GM21786 (cell line): ENCODE measurements around the gene C20orf204.
A peak's percentile ranks its signal among the peaks of the same experiment; 100 is the strongest.

Experiments
- ATAC-seq: cut with Tn5 transposase; IDR thresholded peaks from one replicate; pipeline ENCODE4 v1.9.1; 2021; ENCODE audit not compliant: unreplicated experiment

Gene C20orf204

DNA sequence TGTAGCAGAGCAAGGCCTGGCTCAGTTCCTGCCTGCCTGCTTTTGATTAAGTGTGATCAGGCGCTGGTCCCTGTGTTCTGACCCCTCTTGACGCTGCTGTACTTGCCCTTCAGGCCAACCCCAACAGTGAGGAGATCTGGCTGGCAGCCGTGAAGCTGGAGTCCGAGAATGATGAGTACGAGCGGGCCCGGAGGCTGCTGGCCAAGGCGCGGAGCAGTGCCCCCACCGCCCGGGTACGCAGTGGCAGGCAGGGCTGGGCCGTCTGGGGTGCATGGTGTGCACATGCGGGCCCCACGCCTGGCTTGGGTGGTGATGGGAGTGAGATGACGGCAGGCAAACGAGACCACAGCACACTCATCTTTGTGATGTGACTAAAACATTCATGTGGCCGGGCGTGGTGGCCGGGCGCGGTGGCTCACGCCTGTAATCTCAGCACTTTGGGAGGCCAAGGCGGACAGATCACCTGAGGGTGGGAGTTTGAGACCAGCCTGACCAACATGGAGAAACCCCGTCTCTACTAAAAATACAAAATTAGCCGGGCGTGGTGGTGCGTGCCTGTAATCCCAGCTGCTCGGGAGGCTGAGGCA is 10.1 kb upstream of the C20orf204 start:
- ATAC-seq, result no peak

DNA sequence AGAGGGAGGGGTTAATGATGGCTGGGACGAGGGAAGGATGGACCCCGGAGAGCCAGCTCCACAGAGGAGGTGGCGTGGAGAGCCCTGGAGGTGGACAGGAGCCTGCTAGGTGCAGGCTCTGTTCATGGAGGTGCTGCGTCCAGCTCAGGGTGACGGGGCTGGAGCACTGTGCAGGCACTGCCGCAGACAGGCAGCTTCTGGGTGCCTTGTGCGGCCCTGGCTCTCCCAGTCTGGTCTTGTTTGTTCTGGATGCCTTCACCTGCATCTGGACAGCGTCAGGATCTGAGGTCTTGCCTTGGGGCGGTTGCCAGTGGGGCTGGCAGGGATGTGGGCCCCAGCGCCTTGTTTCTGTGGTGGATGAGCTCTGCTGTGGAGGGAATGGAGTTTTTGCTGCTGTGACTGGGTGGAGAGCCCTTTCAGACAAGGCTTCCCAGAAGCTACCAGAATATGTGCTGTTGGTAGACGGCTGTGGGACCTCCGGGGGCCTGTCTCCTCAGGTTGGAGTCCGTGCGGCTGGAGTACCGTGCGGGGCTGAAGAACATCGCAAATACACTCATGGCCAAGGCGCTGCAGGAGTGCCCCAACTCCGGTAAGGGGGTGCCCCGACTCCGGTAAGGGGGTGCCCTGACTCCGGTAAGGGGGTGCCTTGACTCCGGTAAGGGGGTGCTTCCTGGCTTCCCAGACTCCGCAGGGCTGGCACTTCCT is 7.8 kb upstream of the C20orf204 start:
- ATAC-seq, result no peak

DNA sequence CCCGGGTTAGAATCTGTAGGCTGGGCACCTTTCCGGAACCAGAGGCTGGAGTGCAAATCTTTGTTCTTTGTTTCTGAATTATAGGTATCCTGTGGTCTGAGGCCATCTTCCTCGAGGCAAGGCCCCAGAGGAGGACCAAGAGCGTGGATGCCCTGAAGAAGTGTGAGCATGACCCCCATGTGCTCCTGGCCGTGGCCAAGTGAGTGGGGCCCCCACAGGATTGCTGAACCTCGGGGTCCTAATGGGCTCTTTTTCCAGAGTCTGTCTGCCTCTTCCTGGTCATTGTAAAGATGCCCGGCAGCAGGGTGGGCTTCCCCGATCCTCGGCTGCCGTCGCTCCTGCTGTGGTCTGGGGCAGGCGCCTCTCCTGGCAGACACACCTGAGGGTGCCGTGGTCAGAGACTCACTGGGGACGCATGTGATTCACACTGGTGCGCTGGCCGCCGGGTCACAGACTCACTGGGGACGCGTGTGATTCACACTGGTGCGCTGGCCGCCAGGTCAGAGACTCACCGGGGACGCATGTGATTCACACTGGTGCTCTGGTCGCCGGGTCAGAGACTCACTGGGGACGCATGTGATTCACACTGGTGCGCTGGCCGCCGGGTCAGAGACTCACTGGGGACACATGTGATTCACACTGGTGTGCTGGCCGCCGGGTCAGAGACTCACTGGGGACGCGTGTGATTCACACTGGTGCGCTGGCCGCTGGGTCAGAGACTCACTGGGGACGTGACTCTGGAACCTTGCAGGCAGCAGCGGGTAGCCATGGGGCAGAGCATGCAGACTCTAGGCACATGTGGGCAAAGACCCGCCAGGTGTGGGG is 6.5 kb upstream of the C20orf204 start:
- no peak for ATAC-seq

DNA sequence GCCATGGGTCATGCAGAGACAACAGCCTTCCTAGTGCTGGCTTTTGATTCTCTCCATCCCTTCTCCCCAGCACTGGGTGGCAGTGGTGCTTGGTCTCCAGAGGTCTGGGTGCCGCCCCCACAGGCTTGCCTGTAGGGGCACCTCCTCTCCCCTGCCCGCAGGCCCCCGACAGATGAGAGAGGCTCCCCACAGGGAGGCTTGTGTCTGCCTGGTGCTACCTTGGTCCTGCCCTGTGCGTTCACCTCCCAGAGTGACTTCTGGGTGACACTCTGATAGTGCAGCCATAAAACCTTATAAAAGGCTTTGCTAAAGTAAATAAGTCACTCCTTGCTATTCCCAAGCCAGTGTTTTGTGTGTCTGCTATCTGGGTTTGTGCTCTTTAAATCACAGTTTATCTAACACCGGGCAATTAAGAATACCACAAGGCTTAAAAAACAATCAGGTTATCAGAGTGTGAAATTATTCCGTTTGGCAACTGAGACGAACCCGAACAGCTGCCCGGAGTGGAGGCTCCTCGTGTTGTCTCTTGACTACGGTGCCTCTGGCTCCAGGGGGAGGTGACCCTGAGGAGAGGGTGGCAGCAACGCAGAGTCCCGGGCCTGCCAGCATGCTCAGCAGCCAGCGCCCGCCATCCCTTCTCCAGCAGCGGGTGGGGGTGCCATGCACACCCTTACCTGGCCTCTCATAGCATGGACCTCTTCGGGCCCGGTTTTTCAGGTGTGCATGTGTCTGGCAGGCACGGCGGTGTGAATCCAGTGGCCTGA is 5.4 kb upstream of the C20orf204 start:
- no peak for ATAC-seq

DNA sequence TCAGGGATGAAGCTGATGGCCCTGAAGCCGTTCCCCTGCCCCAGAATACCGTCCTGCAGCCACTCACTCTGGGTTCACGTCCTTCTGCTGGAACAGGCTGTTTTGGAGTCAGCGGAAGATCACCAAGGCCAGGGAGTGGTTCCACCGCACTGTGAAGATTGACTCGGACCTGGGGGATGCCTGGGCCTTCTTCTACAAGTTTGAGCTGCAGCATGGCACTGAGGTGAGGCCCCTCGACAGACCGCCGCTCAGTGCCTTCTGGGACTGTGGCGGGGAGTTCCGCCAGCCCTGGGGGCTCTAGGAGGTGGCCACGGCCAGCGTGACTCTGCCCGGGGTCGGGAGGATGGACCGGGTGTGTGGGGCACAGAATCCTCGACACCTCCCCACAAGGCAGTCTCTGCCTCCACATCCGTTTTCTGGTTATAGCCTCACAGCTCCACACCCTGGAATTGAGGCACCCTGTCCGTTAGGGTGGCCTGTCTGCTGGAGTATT is 4.1 kb upstream of the C20orf204 start:
- ATAC-seq, result no peak

DNA sequence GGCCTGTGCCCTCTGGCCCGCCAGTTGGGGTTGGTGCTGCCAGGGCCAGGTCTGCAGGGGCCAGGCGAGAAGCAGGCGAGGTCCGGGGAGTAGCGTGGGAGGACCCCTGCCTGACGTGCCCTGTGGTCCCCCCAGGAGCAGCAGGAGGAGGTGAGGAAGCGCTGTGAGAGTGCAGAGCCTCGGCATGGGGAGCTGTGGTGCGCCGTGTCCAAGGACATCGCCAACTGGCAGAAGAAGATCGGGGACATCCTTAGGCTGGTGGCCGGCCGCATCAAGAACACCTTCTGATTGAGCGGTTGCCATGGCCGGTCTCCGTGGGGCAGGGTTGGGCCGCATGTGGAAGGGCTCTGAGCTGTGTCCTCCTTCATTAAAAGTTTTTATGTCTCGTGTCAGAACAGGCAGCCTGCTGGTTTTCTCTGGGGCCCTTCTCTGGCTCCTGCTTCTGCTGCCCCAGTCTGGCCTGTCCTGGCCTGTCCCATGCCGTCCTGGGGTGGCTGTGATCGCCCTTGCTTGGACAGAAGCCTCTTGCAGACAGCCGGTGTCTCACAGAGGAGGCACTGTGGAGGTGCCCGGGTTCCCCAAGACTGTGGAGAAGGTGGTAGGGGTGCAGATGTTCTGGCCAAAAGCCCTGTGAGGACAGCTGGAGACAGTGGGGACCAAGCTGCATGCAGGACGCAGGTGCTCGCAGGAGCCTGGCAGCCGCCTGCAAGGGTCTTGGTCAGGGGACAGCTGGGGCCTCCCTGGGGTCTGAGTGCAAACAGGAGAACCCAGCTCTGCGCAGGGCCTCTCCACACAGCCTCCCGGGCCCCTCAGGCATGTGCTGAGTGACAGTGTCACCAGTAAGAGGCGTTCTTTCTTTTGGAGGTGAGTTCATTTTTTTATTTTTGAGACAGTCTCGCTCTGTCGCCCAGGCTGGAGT is 3.0 kb upstream of the C20orf204 start:
- no peak for ATAC-seq

DNA sequence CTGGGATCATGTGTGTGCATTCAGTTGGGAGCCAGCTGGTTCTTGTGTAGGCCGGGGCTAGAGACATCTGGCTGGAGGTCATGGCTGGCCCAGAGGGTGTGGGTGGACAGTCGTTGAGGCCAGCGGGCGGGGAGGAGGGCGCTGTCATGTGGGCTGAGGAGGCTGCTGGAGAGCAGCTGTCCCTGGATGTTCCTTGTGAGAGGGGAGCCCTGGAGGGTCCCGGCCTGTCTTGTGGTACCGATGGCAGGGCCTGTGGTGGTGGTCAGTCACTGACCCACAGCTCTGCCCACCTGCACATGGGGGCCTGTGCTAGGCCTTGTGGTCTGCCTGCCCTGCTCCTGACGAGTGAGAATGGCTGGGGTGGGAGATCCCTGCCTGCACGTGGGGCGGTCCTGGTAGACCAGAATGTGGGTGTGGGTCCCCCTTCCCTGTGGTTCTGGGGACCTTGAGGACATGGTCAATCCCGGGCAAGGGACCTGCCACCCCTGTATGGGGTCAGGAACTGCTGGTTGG is 1.9 kb upstream of the C20orf204 start:
- no peak for ATAC-seq

DNA sequence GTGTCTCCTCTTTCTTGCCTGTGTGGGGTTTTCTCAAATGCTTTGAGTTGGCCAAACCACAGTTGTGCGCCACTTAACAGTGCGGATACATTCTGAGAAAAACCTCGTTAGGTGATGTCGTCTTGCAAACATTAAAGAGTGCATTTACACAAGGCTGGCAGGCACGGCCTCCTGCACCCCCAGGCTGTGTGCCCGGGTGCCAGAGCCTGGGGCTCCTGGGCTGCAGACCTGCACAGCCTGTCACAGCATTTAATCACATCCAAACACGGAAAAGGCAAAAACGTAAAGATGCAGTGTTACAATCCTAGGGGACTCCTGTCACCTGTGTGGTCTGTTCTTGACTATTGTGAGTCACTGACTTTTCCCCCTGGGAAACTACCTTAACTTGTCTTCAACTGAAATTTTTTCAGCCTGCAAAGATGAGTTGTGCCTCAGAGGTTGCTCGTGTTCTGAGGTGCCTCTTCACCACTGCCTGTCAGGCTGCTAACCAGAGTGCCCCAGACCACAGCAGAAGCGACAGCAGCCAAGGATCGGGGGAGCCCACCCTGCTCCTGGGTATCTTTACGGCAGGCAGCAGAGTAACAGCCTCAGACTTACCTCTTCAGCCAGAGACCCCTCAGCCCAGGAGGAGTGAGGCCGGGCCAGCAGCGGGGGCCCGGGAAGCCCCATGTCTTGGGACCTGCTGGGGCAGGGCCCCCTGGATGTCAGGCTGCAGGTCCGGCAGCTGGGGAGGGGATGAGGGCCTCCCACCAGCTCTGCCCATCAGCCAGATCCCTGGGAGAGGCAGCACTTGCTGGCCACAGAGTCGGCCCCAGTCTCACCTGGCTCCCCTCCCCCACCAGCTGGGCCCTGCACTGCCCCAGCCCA is 683 bp upstream of the C20orf204 start:
- no peak for ATAC-seq

DNA sequence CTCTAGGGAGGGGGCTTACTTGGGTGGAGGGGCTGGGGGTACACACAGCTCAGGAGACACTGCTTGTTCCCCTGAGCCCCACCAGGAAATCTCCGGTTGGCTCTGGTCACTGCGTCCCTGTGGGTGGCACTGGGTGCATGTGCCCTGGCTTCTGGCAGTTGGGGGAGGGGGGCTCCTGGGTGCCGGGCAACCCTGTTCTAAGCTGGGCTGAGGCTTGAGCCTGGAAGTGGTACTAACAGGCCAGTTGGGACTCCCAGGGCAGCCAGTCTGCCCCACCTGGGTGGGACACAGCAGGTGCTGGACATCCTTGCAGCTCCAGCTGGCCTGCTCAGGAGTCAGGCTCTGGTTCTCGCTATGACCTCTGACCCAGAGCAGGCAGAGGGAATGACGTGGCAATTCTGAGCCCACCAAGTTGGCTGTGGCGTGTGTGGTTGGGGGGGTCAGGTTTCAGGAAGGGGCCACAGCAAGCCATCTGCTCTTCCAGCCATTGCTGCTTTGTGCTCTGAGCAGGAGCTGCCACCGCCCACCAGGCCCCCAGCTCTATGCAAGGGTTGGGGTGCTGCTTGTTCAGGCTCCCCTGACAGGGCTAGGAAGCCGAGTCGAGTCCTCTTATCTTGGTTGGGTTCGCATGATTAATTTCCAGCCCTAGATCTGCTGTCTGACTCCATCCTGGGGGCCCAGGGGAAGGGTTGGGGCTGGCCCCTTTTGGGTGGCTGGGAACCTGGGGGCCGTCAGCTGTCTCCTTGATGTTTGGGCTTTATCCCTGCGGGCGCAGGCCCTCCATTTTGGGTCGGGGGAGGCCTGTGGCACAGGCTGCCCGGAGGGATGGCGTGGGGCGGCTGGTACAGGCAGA is 590 bp downstream of the C20orf204 start:
- ATAC-seq, result no peak

DNA sequence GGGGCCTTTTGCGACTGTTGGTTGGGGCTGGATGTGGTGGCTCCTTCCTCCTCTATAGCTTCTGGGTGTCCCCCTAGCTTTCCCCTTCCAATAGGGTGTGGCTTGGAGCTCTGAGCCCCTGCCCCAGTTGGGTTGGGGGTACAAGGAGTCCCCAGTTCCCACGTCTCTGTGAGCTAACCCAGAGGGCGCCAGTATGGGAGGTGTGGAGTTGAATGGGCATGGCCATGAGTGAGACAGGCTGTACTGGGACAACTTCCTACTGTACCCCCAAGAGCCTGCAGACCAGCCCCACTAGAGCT is 1.2 kb downstream of the C20orf204 start:
- ATAC-seq, result no peak

DNA sequence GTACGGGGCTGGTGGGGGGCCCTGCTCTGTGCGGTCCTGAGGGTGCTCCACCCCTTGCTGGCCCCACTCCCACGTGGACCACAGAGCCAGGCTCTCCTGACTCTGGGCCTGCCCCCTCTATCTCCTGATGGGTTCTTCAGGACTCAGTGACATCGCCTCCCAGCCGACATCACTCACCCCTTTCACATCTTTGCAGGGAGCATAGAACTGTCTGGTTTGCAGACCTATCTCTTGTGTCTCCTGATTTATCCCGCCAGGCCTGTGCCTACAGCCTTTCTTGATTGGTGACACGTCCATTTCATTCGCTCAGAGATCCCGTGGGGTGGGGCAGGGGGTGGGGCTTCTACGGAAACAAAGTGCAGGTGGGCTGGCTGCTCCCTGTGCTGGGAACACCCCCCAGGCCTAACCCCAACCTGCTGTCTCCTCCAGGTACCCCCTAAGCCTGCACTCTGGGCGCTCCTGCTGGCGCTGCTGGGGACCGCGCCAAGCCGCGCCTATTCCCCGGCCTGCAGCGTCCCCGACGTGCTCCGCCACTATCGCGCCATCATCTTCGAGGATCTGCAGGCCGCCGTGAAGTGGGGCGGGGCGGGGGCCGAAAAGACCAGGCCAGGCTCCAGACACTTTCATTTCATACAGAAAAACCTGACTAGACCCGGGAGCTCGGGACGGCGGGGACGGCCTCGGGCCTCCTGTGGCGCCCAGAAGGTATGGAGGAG is 1.7 kb downstream of the C20orf204 start:
- no peak for ATAC-seq

DNA sequence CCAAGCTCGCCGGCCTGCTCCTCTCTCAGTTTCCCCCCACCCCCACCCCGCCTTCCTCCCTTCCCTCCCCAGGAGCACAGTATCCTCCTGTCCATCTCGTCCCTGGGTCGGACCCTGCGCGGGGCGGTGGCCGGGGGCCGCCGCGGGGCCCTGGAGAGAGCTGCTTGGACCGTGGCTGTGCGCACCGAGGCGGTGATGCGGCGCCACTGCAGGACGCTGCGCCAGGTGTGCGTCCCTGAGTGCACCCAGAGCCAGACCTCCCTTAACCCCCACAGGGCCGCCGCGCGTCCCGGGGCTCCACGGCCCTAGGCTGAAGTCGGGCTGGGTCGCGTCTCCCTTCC is 2.2 kb downstream of the C20orf204 start:
- ATAC-seq, result peak; percentile 19

DNA sequence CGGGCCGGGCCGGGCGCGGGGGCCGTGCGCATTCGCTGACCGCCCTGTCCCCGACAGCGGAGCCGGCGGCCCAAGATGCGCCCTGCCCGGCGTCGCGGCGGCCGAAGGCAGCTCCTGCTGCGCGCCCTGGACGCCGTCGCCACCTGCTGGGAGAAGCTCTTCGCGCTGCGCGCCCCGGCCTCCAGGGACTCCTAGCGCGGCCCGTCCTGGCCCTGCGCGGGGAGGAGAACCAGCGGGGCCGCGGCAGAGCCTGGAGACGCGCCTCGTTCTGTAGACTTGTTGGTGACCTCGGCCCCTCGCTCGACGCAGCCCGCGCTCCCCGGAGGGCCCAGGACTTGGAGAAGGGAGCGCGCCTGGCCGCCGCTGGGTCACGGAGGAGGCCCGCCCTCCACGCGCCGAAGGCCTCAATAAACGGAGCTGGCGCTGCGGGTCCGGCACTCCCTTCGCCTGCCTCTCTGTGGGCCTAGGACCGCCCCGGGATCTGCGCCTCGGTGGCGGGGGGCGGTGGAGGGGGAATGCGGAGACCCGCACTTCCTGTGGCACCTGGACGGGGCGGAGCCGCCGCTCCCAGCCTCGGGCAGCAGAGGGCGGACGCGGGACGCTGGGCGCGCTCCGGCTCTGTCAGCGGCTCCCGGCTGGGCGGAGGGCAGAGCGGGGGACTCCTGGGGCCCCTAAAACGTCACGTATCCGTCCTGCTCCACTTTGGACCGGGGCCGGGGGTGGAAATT is 2.7 kb downstream of the C20orf204 start:
- ATAC-seq, result peak; percentile 50

DNA sequence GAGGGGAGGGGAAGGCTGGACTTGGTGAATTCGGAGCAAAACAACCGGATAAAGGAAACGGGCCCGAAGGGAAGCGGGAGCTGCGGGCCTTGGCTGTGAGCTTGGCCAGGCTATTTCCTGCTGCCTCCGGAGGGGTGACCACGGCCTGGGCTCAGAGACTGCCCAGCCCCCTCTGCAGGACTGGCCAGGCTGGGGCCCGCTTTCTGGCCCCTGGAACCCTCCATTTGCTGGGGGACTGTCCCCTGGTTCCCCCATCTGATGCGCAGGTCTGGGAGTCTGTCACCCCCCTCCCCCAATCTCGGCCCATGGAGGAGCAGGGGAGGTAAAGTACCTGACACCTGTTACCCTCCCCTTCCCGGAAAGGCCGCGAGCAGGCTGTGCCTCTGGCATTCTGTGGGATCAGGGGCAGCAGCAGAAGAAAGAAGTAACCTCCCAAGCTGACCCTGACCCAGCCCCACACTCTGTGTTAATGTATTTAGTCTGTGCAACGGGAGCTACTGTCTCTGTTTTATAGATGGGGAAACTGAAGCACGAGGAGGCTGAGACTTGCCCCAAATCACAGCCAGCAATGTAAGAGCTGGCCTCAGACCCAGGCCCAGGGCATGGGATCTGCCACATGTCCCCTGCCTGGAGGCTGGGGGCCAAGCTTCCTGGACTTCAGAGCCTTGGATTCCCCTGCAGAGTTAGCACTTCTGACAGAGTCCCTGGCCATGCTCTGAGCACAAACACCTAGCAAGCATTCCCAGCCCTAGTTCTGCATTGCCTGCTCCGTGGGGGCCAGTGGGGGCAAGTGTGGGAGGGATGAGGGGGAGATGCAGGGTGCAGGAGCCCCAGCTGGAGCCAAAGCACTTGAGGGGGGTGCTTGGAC is 3.5 kb downstream of the C20orf204 start:
- ATAC-seq, result no peak

DNA sequence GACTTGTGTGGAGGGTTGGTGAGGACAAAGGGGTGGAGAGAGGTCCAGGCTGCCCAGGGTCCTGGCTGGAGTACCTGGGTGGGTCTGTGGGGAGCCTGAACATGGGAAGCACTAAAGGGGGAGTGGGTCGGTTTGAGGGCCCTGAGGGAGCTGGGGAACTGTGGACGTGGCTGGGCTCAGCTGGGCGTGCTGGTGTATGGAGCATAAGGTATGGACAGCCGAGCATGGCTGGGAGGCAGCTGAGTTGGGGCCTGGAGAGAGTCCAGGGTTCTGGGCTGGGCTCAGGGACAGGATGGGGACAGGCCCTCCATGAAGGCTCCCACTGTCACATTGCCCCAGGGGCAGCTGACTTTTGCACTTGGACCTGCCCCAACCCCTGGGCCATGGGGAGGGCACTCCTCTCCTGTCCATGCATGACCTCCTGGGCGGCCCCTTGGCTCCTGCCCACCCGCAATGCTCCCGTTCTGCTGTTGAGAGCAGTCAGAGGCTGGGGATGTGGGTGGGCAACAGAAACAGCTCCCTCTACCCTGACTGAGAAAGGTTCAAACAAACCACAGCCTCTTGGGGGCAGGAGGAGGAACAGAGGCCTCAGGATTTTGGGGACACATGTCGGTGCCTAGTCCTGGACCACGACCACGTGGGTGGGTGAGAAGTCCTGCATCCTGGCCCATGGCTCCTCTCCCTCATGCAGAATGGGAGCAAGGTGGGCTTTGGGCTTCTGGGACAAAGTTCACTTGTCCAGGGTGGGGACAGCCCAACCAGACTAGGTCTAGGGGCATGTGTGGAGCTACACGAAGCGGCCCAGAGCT is 4.5 kb downstream of the C20orf204 start:
- ATAC-seq, result no peak
